ENCODE results near the gene PTCRA.

The PTCRA gene

GRCh38 chr6:42967228-42967627 lies 51.4 kb downstream of the PTCRA start:
- Histone ChIP-seq H3K9me3 (ENCODE audit: low read length) (no peaks in the 10 kb centered on the region), H3K9ac (ENCODE audit: low read length) (no peak overlapping the region), H3K79me2 (ENCODE audit: insufficient read depth, low read length) (no peaks in the 10 kb centered on the region), H3K4me1 (ENCODE audit: insufficient read depth, low read length, severe bottlenecking) (no peaks in the 10 kb centered on the region), H3K4me3 (ENCODE audit: low read depth, low read length, poor library complexity, severe bottlenecking) (no peak overlapping the region), H3F3A (ENCODE audit: insufficient read depth, low read length) (no peaks in the 10 kb centered on the region), H4K20me1 (ENCODE audit: insufficient read depth, low read length) (no peaks in the 10 kb centered on the region), H3K36me3 (ENCODE audit: insufficient read depth, low read length) (peaks cover 22% of the 10 kb centered on the region; the same call in 1 of the 2 replicates), H3K9me2 (ENCODE audit: low read depth, low read length) (no peaks in the 10 kb centered on the region), H3K4me2 (ENCODE audit: low read length) (no peak overlapping the region), H3K27me3 (ENCODE audit: insufficient read depth, low read length) (no peaks in the 10 kb centered on the region), H3K27ac (ENCODE audit: low read depth, low read length, poor library complexity, severe bottlenecking) (no peak overlapping the region), H2AFZ (ENCODE audit: low read length) (no peak overlapping the region)
- no peak for TF ChIP-seq CTCF (IDR thresholded peaks at IDR 0.05; ENCODE audit: low read length)
- no peak for TF ChIP-seq EZH2 (IDR thresholded peaks at IDR 0.05; ENCODE audit: borderline replicate concordance, low read length)

GRCh38 chr6:42968126-42968701 lies 52.4 kb downstream of the PTCRA start:
- no peaks in the 10 kb centered on the region for H3K4me1 ChIP-seq (ENCODE audit: insufficient read depth, low read length, severe bottlenecking)
- H3K9me3 ChIP-seq (ENCODE audit: low read length) = no peaks in the 10 kb centered on the region
- H3K27ac ChIP-seq (ENCODE audit: low read depth, low read length, poor library complexity, severe bottlenecking) = no peak overlapping the region
- H3K36me3 ChIP-seq (ENCODE audit: insufficient read depth, low read length) = peaks cover 17% of the 10 kb centered on the region; the same call in 1 of the 2 replicates
- TF ChIP-seq EZH2 (IDR thresholded peaks at IDR 0.05; ENCODE audit: borderline replicate concordance, low read length) = no peak
- TF ChIP-seq CTCF (IDR thresholded peaks at IDR 0.05; ENCODE audit: low read length) = no peak
- no peaks in the 10 kb centered on the region for H3F3A ChIP-seq (ENCODE audit: insufficient read depth, low read length)
- H2AFZ ChIP-seq (ENCODE audit: low read length) = no peak overlapping the region
- H3K79me2 ChIP-seq (ENCODE audit: insufficient read depth, low read length) = no peaks in the 10 kb centered on the region
- H4K20me1 ChIP-seq (ENCODE audit: insufficient read depth, low read length) = no peaks in the 10 kb centered on the region
- H3K4me2 ChIP-seq (ENCODE audit: low read length) = no peak overlapping the region
- H3K27me3 ChIP-seq (ENCODE audit: insufficient read depth, low read length) = no peaks in the 10 kb centered on the region
- H3K4me3 ChIP-seq (ENCODE audit: low read depth, low read length, poor library complexity, severe bottlenecking) = no peak overlapping the region
- H3K9ac ChIP-seq (ENCODE audit: low read length) = no peak overlapping the region
- H3K9me2 ChIP-seq (ENCODE audit: low read depth, low read length) = no peaks in the 10 kb centered on the region

GRCh38 chr6:42968783-42969182 lies 52.9 kb downstream of the PTCRA start:
- Histone ChIP-seq H3K79me2 (ENCODE audit: insufficient read depth, low read length) (no peaks in the 10 kb centered on the region), H3K27me3 (ENCODE audit: insufficient read depth, low read length) (no peaks in the 10 kb centered on the region), H3K27ac (ENCODE audit: low read depth, low read length, poor library complexity, severe bottlenecking) (no peak overlapping the region), H3K9me2 (ENCODE audit: low read depth, low read length) (no peaks in the 10 kb centered on the region), H3K4me1 (ENCODE audit: insufficient read depth, low read length, severe bottlenecking) (no peaks in the 10 kb centered on the region), H3K4me3 (ENCODE audit: low read depth, low read length, poor library complexity, severe bottlenecking) (no peak overlapping the region), H3K4me2 (ENCODE audit: low read length) (no peak overlapping the region), H3K9ac (ENCODE audit: low read length) (no peak overlapping the region), H4K20me1 (ENCODE audit: insufficient read depth, low read length) (no peaks in the 10 kb centered on the region), H3F3A (ENCODE audit: insufficient read depth, low read length) (no peaks in the 10 kb centered on the region), H3K36me3 (ENCODE audit: insufficient read depth, low read length) (peaks cover 21% of the 10 kb centered on the region; the same call in 1 of the 2 replicates), H3K9me3 (ENCODE audit: low read length) (no peaks in the 10 kb centered on the region), H2AFZ (ENCODE audit: low read length) (no peak overlapping the region)
- TF ChIP-seq EZH2 (IDR thresholded peaks at IDR 0.05; ENCODE audit: borderline replicate concordance, low read length) (no peak), CTCF (IDR thresholded peaks at IDR 0.05; ENCODE audit: low read length) (no peak)

Data from OCI-LY1 (cell line).